ENCODE measurements around the gene CHRNB1.

DNA sequence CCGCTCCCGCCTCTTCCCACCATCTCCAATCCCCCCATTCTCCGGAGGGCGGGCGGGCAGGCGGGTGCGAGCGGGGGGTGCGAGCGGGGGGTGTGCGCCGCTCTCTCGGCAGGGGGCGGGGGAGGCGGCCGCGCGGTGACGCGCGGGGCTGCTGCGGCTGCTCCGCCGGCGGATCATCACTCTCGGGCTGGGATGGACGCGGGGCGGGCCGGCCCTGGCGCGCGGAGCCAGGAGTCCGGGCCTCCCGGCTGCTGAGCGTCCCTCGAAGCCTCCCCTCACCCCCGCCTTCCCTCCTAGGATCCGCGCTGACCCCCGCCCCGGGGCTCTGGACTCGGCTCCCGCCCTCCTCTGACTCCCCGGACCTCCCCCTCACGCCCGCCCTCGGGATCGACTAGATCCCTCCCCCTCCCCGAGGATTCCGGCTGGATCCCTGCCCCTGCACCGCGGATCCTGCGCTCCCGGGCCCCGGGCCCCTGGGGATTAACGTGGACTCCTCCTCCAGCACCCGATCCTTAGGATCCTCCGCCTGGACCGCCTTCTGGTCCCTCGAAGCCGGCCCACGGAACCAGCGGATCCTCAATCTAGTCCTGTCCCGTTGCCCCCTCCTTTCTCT, 40.0 kb upstream of the CHRNB1 start:
- TF ChIP-seq, protein P1, sequence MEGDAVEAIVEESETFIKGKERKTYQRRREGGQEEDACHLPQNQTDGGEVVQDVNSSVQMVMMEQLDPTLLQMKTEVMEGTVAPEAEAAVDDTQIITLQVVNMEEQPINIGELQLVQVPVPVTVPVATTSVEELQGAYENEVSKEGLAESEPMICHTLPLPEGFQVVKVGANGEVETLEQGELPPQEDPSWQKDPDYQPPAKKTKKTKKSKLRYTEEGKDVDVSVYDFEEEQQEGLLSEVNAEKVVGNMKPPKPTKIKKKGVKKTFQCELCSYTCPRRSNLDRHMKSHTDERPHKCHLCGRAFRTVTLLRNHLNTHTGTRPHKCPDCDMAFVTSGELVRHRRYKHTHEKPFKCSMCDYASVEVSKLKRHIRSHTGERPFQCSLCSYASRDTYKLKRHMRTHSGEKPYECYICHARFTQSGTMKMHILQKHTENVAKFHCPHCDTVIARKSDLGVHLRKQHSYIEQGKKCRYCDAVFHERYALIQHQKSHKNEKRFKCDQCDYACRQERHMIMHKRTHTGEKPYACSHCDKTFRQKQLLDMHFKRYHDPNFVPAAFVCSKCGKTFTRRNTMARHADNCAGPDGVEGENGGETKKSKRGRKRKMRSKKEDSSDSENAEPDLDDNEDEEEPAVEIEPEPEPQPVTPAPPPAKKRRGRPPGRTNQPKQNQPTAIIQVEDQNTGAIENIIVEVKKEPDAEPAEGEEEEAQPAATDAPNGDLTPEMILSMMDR (IDR thresholded peaks at IDR 0.05; ENCODE audit: borderline replicate concordance, extremely low read depth, low read length, poor library complexity, severe bottlenecking), result no peak
- TF ChIP-seq EZH2 (IDR thresholded peaks at IDR 0.05; ENCODE audit: borderline replicate concordance, low read depth, low read length, severe bottlenecking), result no peak
